Measurements from ENCODE around the gene ITIH4. TPM values are rescaled to one million over a fixed set of nuclear protein-coding genes. Genes with fewer than 3 reads are reported as not detected.

The ITIH4 gene
- total and polyA plus RNA-seq, 4 donors, result 25.0 to 368 (median 72.1) TPM

GRCh38 chr3:52856666-52857065 lies 26.2 kb upstream of the ITIH4 start:
- 31 to 45% methylated on average over 5 of the region's 5 CpGs for WGBS, 2 donors
- intact Hi-C loops (cut with DNase I), result loop anchor here in 1 of 2 donors (10.0 kb wide), 1 partner anchor 78 kb away; no protein-coding TSS in a partner anchor
- Histone ChIP-seq H3K36me3 (ENCODE audit: control insufficient read depth in 1 of 2, insufficient read depth in 2 of 2, low read length in 1 of 2) (no peaks in the 10 kb centered on the region), H3K9me3 (ENCODE audit: control insufficient read depth, low read length) (no peaks in the 10 kb centered on the region), H3K27me3 (ENCODE audit: control insufficient read depth in 1 of 2, insufficient read depth in 2 of 2, low read length in 1 of 2) (no peaks in the 10 kb centered on the region), H3K27ac (ENCODE audit: low read depth in 1 of 2, low read length in 2 of 2) (no peak overlapping the region), H3K4me3 (ENCODE audit: low read length in 2 of 2) (no peak overlapping the region), H3K4me1 (ENCODE audit: control insufficient read depth in 1 of 2, insufficient read depth in 2 of 2, low read length in 2 of 2) (no peaks in the 10 kb centered on the region)
- ATAC-seq (ENCODE audit: low FRiP score) (no peak), DNase-seq (no peak)

GRCh38 chr3:52854013-52854412 lies 23.5 kb upstream of the ITIH4 start:
- no peak overlapping the region for H3K27ac ChIP-seq (ENCODE audit: low read depth in 1 of 2, low read length in 2 of 2)
- DNase-seq, result no peak
- no peaks in the 10 kb centered on the region for H3K9me3 ChIP-seq (ENCODE audit: control insufficient read depth, low read length)
- no peak for ATAC-seq (ENCODE audit: low FRiP score)
- WGBS, 2 donors, result 84 to 87% methylated on average over 2 of the region's 2 CpGs
- H3K4me1 ChIP-seq (ENCODE audit: control insufficient read depth in 1 of 2, insufficient read depth in 2 of 2, low read length in 2 of 2), result no peaks in the 10 kb centered on the region
- no peak overlapping the region for H3K4me3 ChIP-seq (ENCODE audit: low read length in 2 of 2)
- peaks cover 0 to 3% of the 10 kb centered on the region in 2 donors for H3K36me3 ChIP-seq (ENCODE audit: control insufficient read depth in 1 of 2, insufficient read depth in 2 of 2, low read length in 1 of 2)
- intact Hi-C loops (cut with DNase I), result loop anchor here (5.0 to 10.0 kb wide), 3 partner anchors 81 to 218 kb away; no protein-coding TSS in a partner anchor
- H3K27me3 ChIP-seq (ENCODE audit: control insufficient read depth in 1 of 2, insufficient read depth in 2 of 2, low read length in 1 of 2), result no peaks in the 10 kb centered on the region

DNA sequence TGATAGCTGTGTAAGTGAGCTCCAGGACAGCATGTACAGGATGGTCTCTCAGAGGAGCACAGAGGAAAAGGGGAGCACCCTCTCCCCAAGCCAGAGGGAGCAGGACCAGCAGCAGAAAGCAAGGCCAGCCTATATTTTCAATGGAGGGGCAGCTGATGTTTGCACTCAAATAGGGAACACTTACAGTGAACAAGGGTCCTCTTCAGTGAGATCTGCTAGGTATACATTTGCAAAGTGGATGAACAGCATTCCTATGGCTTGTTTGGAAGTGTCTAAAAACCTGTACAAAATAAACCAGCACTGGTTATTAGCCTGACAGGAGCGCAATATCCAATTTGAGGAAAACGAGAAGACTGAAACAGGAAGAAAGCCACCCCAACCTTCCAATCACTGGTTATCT lies 21.9 kb upstream of the ITIH4 start:
- H3K36me3 ChIP-seq (ENCODE audit: control insufficient read depth in 1 of 2, insufficient read depth in 2 of 2, low read length in 1 of 2), result peaks cover 0 to 3% of the 10 kb centered on the region in 2 donors
- H3K27me3 ChIP-seq (ENCODE audit: control insufficient read depth in 1 of 2, insufficient read depth in 2 of 2, low read length in 1 of 2), result no peaks in the 10 kb centered on the region
- DNase-seq, result no peak
- no peaks in the 10 kb centered on the region for H3K9me3 ChIP-seq (ENCODE audit: control insufficient read depth, low read length)
- intact Hi-C loops (cut with DNase I), result loop anchor here (5.0 to 10.0 kb wide), 3 partner anchors 82 to 220 kb away; no protein-coding TSS in a partner anchor
- H3K4me1 ChIP-seq (ENCODE audit: control insufficient read depth in 1 of 2, insufficient read depth in 2 of 2, low read length in 2 of 2), result no peaks in the 10 kb centered on the region
- WGBS, 2 donors, result 83% methylated on average over 2 of the region's 2 CpGs
- ATAC-seq (ENCODE audit: low FRiP score), result no peak
- H3K4me3 ChIP-seq (ENCODE audit: low read length in 2 of 2), result no peak overlapping the region
- H3K27ac ChIP-seq (ENCODE audit: low read depth in 1 of 2, low read length in 2 of 2), result no peak overlapping the region

DNA sequence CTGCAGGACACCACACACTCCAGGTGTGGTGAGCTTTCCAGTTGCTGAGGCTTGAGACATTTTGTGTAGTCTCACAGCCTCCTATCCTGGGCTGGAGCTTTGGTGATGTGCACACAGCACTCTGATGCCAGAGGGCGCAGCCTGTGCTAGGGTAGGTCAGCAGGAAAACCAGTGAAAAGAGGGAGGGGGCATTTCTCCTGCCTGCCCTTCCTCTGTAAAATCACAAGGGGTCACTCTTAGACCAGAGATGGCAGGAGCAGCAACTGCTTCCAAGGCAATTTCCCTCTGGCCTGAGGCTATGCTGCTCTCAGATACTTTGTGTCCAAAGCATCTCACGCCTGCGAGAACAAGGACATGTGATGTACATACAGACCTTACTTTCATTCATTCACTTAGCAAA lies 20.9 kb upstream of the ITIH4 start:
- no peak overlapping the region for H3K4me3 ChIP-seq (ENCODE audit: low read length in 2 of 2)
- 35 to 44% methylated on average over 3 of the region's 3 CpGs for WGBS, 2 donors
- H3K36me3 ChIP-seq (ENCODE audit: control insufficient read depth in 1 of 2, insufficient read depth in 2 of 2, low read length in 1 of 2), result peaks cover 0 to 3% of the 10 kb centered on the region in 2 donors
- no peak for DNase-seq
- ATAC-seq (ENCODE audit: low FRiP score), result no peak
- H3K27ac ChIP-seq (ENCODE audit: low read depth in 1 of 2, low read length in 2 of 2), result no peak overlapping the region
- no peaks in the 10 kb centered on the region for H3K27me3 ChIP-seq (ENCODE audit: control insufficient read depth in 1 of 2, insufficient read depth in 2 of 2, low read length in 1 of 2)
- H3K9me3 ChIP-seq (ENCODE audit: control insufficient read depth, low read length), result no peaks in the 10 kb centered on the region
- no peaks in the 10 kb centered on the region for H3K4me1 ChIP-seq (ENCODE audit: control insufficient read depth in 1 of 2, insufficient read depth in 2 of 2, low read length in 2 of 2)
- intact Hi-C loops (cut with DNase I), result loop anchor here (2.0 to 10.0 kb wide), 4 partner anchors 83 to 221 kb away; no protein-coding TSS in a partner anchor

- no peak overlapping the region for H3K4me3 ChIP-seq (ENCODE audit: low read length in 2 of 2)
- DNase-seq (no peak), ATAC-seq (ENCODE audit: low FRiP score) (no peak)
- H3K4me1 ChIP-seq (ENCODE audit: control insufficient read depth in 1 of 2, insufficient read depth in 2 of 2, low read length in 2 of 2), result no peaks in the 10 kb centered on the region
- H3K36me3 ChIP-seq (ENCODE audit: control insufficient read depth in 1 of 2, insufficient read depth in 2 of 2, low read length in 1 of 2), result peaks cover 0 to 3% of the 10 kb centered on the region in 2 donors
- H3K27me3 ChIP-seq (ENCODE audit: control insufficient read depth in 1 of 2, insufficient read depth in 2 of 2, low read length in 1 of 2), result no peaks in the 10 kb centered on the region
- intact Hi-C loops (cut with DNase I), result loop anchor here (2.0 to 10.0 kb wide), 4 partner anchors 85 to 223 kb away; no protein-coding TSS in a partner anchor
- H3K9me3 ChIP-seq (ENCODE audit: control insufficient read depth, low read length), result no peaks in the 10 kb centered on the region
- no peak overlapping the region for H3K27ac ChIP-seq (ENCODE audit: low read depth in 1 of 2, low read length in 2 of 2)
- 93 to 95% methylated on average over 15 of the region's 15 CpGs for WGBS, 2 donors
Observed at GRCh38 chr3:52849656-52850055, 19.2 kb upstream of the ITIH4 start.

GRCh38 chr3:52848617-52849016 lies 18.1 kb upstream of the ITIH4 start:
- Histone ChIP-seq H3K27ac (ENCODE audit: low read depth in 1 of 2, low read length in 2 of 2) (no peak overlapping the region), H3K4me1 (ENCODE audit: control insufficient read depth in 1 of 2, insufficient read depth in 2 of 2, low read length in 2 of 2) (peaks cover 0 to 6% of the 10 kb centered on the region in 2 donors), H3K36me3 (ENCODE audit: control insufficient read depth in 1 of 2, insufficient read depth in 2 of 2, low read length in 1 of 2) (peaks cover 0 to 3% of the 10 kb centered on the region in 2 donors), H3K27me3 (ENCODE audit: control insufficient read depth in 1 of 2, insufficient read depth in 2 of 2, low read length in 1 of 2) (no peaks in the 10 kb centered on the region), H3K9me3 (ENCODE audit: control insufficient read depth, low read length) (no peaks in the 10 kb centered on the region), H3K4me3 (ENCODE audit: low read length in 2 of 2) (no peak overlapping the region)
- DNase-seq, result no peak
- ATAC-seq (ENCODE audit: low FRiP score), result peak; percentile 57
- intact Hi-C loops (cut with DNase I), result no loop called here
- WGBS, 2 donors, result 51 to 53% methylated on average over 7 of the region's 7 CpGs

DNA sequence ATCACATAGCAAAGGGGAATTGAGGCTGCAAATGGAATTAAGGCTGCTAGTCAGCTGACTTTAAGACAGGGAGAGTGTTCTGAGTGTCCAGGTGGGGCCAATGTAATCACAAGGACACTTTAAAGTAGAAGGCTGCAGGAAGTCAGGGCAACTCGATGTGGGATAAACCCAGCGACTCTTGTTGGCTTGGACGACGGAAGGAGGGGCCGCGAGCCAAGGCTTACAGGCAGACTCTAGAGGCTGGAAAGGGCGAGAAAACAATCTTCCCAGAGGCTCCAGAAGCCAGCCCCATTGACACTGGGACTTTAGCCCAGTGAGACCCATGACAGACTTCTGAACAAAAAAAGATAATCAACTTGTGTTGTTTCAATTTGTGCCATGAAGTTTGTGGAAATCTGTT lies 17.3 kb upstream of the ITIH4 start:
- H3K36me3 ChIP-seq (ENCODE audit: control insufficient read depth in 1 of 2, insufficient read depth in 2 of 2, low read length in 1 of 2), result peaks cover 0 to 3% of the 10 kb centered on the region in 2 donors

GRCh38 chr3:52847241-52847640 lies 16.8 kb upstream of the ITIH4 start:
- Histone ChIP-seq H3K27me3 (ENCODE audit: control insufficient read depth in 1 of 2, insufficient read depth in 2 of 2, low read length in 1 of 2) (no peaks in the 10 kb centered on the region), H3K4me1 (ENCODE audit: control insufficient read depth in 1 of 2, insufficient read depth in 2 of 2, low read length in 2 of 2) (peaks cover 0 to 6% of the 10 kb centered on the region in 2 donors), H3K36me3 (ENCODE audit: control insufficient read depth in 1 of 2, insufficient read depth in 2 of 2, low read length in 1 of 2) (peaks cover 1 to 3% of the 10 kb centered on the region in 2 donors), H3K27ac (ENCODE audit: low read depth in 1 of 2, low read length in 2 of 2) (no peak overlapping the region), H3K9me3 (ENCODE audit: control insufficient read depth, low read length) (no peaks in the 10 kb centered on the region), H3K4me3 (ENCODE audit: low read length in 2 of 2) (no peak overlapping the region)
- ATAC-seq (ENCODE audit: low FRiP score) (no peak), DNase-seq (no peak)
- intact Hi-C loops (cut with DNase I), result no loop called here
- WGBS, 2 donors, result 94% methylated on average over 6 of the region's 6 CpGs

More for the DNA sequence above, 17.3 kb upstream of the ITIH4 start:
- WGBS, 2 donors, result 82 to 89% methylated on average over 7 of the region's 7 CpGs
- Histone ChIP-seq H3K27me3 (ENCODE audit: control insufficient read depth in 1 of 2, insufficient read depth in 2 of 2, low read length in 1 of 2) (no peaks in the 10 kb centered on the region), H3K27ac (ENCODE audit: low read depth in 1 of 2, low read length in 2 of 2) (no peak overlapping the region), H3K9me3 (ENCODE audit: control insufficient read depth, low read length) (no peaks in the 10 kb centered on the region), H3K4me1 (ENCODE audit: control insufficient read depth in 1 of 2, insufficient read depth in 2 of 2, low read length in 2 of 2) (peaks cover 0 to 6% of the 10 kb centered on the region in 2 donors), H3K4me3 (ENCODE audit: low read length in 2 of 2) (no peak overlapping the region)
- intact Hi-C loops (cut with DNase I), result no loop called here
- DNase-seq (no peak), ATAC-seq (ENCODE audit: low FRiP score) (no peak)

- H3K9me3 ChIP-seq (ENCODE audit: control insufficient read depth, low read length), result no peaks in the 10 kb centered on the region
- DNase-seq (no peak), ATAC-seq (ENCODE audit: low FRiP score) (no peak)
- peaks cover 0 to 6% of the 10 kb centered on the region in 2 donors for H3K4me1 ChIP-seq (ENCODE audit: control insufficient read depth in 1 of 2, insufficient read depth in 2 of 2, low read length in 2 of 2)
- 48 to 59% methylated on average over 15 of the region's 15 CpGs for WGBS, 2 donors
- peak overlapping the region; percentile 32 to 91 for H3K27ac ChIP-seq (ENCODE audit: low read depth in 1 of 2, low read length in 2 of 2)
- intact Hi-C loops (cut with DNase I), result no loop called here
- H3K27me3 ChIP-seq (ENCODE audit: control insufficient read depth in 1 of 2, insufficient read depth in 2 of 2, low read length in 1 of 2), result no peaks in the 10 kb centered on the region
- H3K4me3 ChIP-seq (ENCODE audit: low read length in 2 of 2), result no peak overlapping the region
- H3K36me3 ChIP-seq (ENCODE audit: control insufficient read depth in 1 of 2, insufficient read depth in 2 of 2, low read length in 1 of 2), result peaks cover 1 to 3% of the 10 kb centered on the region in 2 donors
Observed at GRCh38 chr3:52846432-52846965, 16.0 kb upstream of the ITIH4 start.

All from aorta (tissue), 5 donors.